ENCODE results near the gene HLF.

Gene HLF

DNA sequence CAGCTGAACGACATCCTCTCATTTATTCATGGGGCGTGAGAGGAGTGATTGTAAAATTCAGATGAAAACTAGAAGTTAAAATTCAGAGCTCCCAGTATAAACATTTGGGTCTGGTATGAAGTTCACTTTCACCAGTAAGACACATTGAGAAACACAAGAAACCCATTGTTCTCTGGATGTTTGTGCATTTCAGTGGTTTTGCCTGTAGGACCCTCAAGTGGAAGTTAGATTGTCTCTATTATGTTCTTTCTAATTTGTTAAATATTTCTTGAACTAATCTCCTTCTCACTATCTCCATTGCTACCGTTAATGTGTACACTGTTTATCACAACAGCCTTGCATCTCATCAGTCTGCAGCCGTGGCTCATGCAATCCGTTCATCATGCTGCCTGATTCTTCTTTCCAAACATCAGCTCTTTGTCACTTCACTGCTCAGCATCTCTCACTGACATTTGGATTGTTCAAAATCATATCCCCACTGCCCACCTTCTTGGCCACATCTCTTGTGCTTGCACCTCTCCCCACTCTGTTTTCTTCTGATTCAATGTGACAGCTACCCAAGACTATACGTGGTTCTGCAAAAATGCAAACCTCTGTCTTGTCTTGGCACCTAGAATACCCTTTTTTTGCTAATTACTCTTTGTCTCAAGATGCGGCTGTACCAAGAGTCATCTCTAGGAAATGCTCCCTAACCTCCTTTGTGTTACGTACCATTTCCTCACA, 49.5 kb downstream of the HLF start:
- H3K9me3 Mint-ChIP-seq, result no peaks in the 10 kb centered on the region
- ATAC-seq, result no peak
- H3K27ac Mint-ChIP-seq, result no peak overlapping the region
- no peak for DNase-seq
- peaks cover 11% of the 10 kb centered on the region for H3K4me1 Mint-ChIP-seq
- no peak overlapping the region for H3K4me3 Mint-ChIP-seq
- no peaks in the 10 kb centered on the region for H3K36me3 Mint-ChIP-seq (ENCODE audit: low read depth)
- H3K27me3 Mint-ChIP-seq, result peaks cover 2% of the 10 kb centered on the region

DNA sequence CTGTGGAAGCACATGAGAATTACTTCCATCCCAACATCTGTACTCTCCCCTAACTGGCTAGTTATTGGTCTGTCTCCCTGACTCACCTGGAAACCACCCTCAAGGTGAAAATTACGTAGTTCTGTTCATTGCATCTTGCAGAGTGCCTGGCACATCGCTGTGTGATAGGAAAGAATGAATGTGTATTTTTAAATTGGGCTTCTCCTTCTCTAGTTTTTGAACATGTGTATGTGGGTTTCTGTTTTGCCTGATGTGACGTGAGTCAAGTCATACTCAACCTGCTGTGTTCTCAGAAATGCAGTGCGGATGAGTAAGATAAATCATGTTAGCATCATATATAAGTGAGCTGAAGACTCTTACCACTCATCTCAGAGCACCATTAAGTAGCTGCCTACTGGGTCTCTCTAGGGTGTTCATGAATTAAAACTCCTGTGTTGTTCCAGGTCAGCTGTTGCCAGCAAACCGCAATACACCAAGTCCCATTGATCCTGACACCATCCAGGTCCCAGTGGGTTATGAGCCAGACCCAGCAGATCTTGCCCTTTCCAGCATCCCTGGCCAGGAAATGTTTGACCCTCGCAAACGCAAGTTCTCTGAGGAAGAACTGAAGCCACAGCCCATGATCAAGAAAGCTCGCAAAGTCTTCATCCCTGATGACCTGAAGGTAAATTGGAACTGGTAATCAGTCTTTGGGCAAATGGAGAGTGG, 50.2 kb downstream of the HLF start:
- H3K4me1 Mint-ChIP-seq, result peaks cover 11% of the 10 kb centered on the region
- H3K4me3 Mint-ChIP-seq, result no peak overlapping the region
- H3K27me3 Mint-ChIP-seq, result no peaks in the 10 kb centered on the region
- no peaks in the 10 kb centered on the region for H3K9me3 Mint-ChIP-seq
- peak overlapping the region; percentile 3 for H3K27ac Mint-ChIP-seq
- ATAC-seq, result peak; percentile 83
- DNase-seq, result no peak
- no peaks in the 10 kb centered on the region for H3K36me3 Mint-ChIP-seq (ENCODE audit: low read depth)

DNA sequence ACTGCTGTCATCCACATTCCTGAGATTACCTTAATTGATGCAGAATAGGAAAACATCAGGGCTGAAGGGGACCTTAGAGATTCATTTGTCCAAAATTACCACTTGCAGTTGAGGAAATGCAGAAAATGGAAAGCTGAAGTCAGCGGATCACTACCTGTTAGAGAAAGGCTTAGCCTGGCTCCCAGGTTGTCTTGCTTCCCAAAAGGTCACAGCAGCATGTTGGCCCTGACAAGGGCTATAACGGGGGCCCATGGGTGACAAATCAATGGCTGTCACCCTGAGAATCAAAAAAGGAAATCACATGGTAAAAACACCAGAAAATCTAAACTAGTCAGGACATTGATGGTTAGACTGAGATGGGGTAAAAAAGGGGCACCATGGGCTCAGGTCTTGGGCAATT, 51.7 kb downstream of the HLF start:
- ATAC-seq (no peak), DNase-seq (no peak)
- H3K4me3 Mint-ChIP-seq, result no peak overlapping the region
- H3K9me3 Mint-ChIP-seq, result no peaks in the 10 kb centered on the region
- no peaks in the 10 kb centered on the region for H3K27me3 Mint-ChIP-seq
- H3K4me1 Mint-ChIP-seq, result peaks cover 11% of the 10 kb centered on the region
- no peak overlapping the region for H3K27ac Mint-ChIP-seq
- no peaks in the 10 kb centered on the region for H3K36me3 Mint-ChIP-seq (ENCODE audit: low read depth)

GRCh38 chr17:55317284-55317683, 52.5 kb downstream of the HLF start:
- H3K4me1 Mint-ChIP-seq, result peaks cover 11% of the 10 kb centered on the region
- ATAC-seq (no peak), DNase-seq (no peak)
- H3K9me3 Mint-ChIP-seq, result no peaks in the 10 kb centered on the region
- no peaks in the 10 kb centered on the region for H3K27me3 Mint-ChIP-seq
- no peak overlapping the region for H3K27ac Mint-ChIP-seq
- no peaks in the 10 kb centered on the region for H3K36me3 Mint-ChIP-seq (ENCODE audit: low read depth)
- H3K4me3 Mint-ChIP-seq, result no peak overlapping the region

GRCh38 chr17:55318081-55318480, 53.3 kb downstream of the HLF start:
- ATAC-seq, result no peak
- no peak for DNase-seq
- no peak overlapping the region for H3K4me3 Mint-ChIP-seq
- peaks cover 11% of the 10 kb centered on the region for H3K4me1 Mint-ChIP-seq
- no peaks in the 10 kb centered on the region for H3K9me3 Mint-ChIP-seq
- no peaks in the 10 kb centered on the region for H3K36me3 Mint-ChIP-seq (ENCODE audit: low read depth)
- H3K27ac Mint-ChIP-seq, result no peak overlapping the region
- no peaks in the 10 kb centered on the region for H3K27me3 Mint-ChIP-seq

GRCh38 chr17:55318715-55319487, 54.1 kb downstream of the HLF start:
- H3K4me3 Mint-ChIP-seq, result no peak overlapping the region
- no peaks in the 10 kb centered on the region for H3K27me3 Mint-ChIP-seq
- H3K9me3 Mint-ChIP-seq, result no peaks in the 10 kb centered on the region
- DNase-seq, result no peak
- no peak for ATAC-seq
- peaks cover 11% of the 10 kb centered on the region for H3K4me1 Mint-ChIP-seq
- no peak overlapping the region for H3K27ac Mint-ChIP-seq
- no peaks in the 10 kb centered on the region for H3K36me3 Mint-ChIP-seq (ENCODE audit: low read depth)

DNA sequence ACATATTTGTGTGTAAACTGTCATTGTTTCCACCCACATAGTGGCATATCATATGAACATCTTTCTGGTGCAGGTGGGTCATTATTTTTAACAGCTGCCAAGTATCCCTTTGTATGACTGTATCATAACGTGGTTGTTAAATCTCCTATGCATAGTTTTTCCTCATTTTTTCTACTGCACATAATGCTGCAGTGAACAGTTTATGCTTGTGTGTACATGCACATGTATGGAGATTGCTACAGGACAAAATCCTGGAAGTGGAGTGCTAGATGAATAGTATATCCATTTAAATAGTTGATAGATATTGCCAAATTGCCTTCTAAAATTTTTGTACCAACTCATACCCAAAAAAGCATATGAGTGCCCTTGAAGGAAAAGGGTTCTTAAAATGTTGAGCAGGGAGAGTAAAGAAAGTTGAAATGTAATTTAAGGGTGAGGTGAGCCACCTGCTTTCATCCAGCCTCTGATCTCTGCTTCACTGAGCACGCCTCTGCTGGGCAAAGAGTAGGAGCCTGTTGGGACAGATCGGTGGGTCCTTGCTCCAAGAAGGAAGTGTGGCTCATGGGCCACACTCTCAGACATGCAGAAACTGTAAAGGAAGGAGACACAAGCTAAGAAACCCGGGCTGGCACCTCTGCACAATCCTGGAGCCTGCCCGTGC, 55.3 kb downstream of the HLF start:
- Mint-ChIP-seq H3K9me3 (no peaks in the 10 kb centered on the region), H3K27me3 (no peaks in the 10 kb centered on the region), H3K4me3 (no peak overlapping the region), H3K36me3 (ENCODE audit: low read depth) (no peaks in the 10 kb centered on the region), H3K4me1 (peaks cover 2% of the 10 kb centered on the region), H3K27ac (no peak overlapping the region)
- no peak for ATAC-seq
- no peak for DNase-seq

- DNase-seq (no peak), ATAC-seq (no peak)
- Mint-ChIP-seq H3K27ac (no peak overlapping the region), H3K36me3 (ENCODE audit: low read depth) (no peaks in the 10 kb centered on the region), H3K4me3 (no peak overlapping the region), H3K4me1 (no peaks in the 10 kb centered on the region), H3K9me3 (no peaks in the 10 kb centered on the region), H3K27me3 (no peaks in the 10 kb centered on the region)
Observed at GRCh38 chr17:55320594-55321426, 56.0 kb downstream of the HLF start.

DNA sequence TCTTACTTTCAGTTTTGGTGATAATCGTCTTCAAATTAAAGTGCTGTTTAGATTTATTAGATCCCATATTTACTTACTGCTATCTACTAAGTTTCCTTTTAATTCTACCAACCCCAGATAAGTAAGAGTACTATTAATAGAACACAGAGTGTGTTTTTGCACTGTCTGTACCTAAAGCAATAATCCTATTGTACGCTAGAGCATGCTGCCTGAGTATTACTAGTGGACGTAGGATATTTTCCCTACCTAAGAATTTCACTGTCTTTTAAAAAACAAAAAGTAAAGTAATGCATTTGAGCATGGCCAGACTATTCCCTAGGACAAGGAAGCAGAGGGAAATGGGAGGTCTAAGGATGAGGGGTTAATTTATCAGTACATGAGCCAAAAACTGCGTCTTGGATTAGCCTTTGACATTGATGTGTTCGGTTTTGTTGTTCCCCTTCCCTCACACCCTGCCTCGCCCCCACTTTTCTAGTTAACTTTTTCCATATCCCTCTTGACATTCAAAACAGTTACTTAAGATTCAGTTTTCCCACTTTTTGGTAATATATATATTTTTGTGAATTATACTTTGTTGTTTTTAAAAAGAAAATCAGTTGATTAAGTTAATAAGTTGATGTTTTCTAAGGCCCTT, 56.8 kb downstream of the HLF start:
- ATAC-seq (no peak), DNase-seq (no peak)
- H3K9me3 Mint-ChIP-seq, result no peaks in the 10 kb centered on the region
- no peaks in the 10 kb centered on the region for H3K36me3 Mint-ChIP-seq (ENCODE audit: low read depth)
- no peaks in the 10 kb centered on the region for H3K4me1 Mint-ChIP-seq
- H3K27ac Mint-ChIP-seq, result no peak overlapping the region
- no peaks in the 10 kb centered on the region for H3K27me3 Mint-ChIP-seq
- H3K4me3 Mint-ChIP-seq, result no peak overlapping the region

DNA sequence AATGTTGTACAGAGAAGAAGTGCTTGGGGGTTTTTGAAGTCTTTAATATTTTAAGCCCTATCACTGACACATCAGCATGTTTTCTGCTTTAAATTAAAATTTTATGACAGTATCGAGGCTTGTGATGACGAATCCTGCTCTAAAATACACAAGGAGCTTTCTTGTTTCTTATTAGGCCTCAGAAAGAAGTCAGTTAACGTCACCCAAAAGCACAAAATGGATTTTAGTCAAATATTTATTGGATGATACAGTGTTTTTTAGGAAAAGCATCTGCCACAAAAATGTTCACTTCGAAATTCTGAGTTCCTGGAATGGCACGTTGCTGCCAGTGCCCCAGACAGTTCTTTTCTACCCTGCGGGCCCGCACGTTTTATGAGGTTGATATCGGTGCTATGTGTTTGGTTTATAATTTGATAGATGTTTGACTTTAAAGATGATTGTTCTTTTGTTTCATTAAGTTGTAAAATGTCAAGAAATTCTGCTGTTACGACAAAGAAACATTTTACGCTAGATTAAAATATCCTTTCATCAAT, 57.8 kb downstream of the HLF start:
- H3K27me3 Mint-ChIP-seq, result no peaks in the 10 kb centered on the region
- H3K27ac Mint-ChIP-seq, result no peak overlapping the region
- DNase-seq, result no peak

DNA sequence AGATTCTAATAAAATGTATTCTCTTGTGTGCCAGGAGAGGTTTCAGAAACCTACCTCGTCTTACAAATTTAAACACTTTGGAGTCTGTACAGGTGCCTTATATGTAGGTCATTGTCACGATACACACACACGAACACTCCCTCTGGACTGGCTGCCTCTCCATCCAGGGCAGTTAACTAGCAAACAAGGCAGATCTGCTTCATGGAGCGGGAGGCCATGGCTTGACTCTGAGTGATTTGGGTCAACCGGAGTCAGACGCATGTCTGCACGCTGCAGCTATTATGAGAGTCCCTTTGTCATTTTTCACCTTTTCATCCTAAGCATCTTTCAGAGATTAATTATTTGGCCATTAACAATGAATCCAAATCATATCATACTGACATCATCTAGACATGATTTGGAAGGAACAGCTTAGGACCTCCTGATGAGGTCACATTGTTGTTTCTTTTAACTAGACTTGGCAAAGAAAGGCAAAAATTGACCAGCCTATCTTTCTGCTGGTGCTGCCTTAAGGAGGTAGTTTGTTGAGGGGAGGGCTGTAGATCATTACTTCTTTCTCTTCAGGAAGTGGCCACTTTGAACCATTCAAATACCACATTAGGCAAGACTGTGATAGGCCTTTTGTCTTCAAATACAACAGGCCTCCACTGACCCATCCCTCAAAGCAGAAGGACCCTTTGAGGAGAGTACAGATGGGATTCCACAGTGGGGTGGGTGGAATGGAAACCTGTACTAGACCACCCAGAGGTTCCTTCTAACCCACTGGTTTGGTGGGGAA, 58.9 kb downstream of the HLF start:
- no peak overlapping the region for H3K4me3 Mint-ChIP-seq
- DNase-seq (no peak), ATAC-seq (no peak)
- H3K27ac Mint-ChIP-seq, result no peak overlapping the region
- no peaks in the 10 kb centered on the region for H3K36me3 Mint-ChIP-seq (ENCODE audit: low read depth)
- no peaks in the 10 kb centered on the region for H3K27me3 Mint-ChIP-seq
- H3K4me1 Mint-ChIP-seq, result no peaks in the 10 kb centered on the region
- no peaks in the 10 kb centered on the region for H3K9me3 Mint-ChIP-seq

More for the DNA sequence above, 57.8 kb downstream of the HLF start:
- H3K9me3 Mint-ChIP-seq, result no peaks in the 10 kb centered on the region
- H3K4me1 Mint-ChIP-seq, result no peaks in the 10 kb centered on the region
- H3K36me3 Mint-ChIP-seq (ENCODE audit: low read depth), result no peaks in the 10 kb centered on the region
- H3K4me3 Mint-ChIP-seq, result no peak overlapping the region
- ATAC-seq, result no peak

DNA sequence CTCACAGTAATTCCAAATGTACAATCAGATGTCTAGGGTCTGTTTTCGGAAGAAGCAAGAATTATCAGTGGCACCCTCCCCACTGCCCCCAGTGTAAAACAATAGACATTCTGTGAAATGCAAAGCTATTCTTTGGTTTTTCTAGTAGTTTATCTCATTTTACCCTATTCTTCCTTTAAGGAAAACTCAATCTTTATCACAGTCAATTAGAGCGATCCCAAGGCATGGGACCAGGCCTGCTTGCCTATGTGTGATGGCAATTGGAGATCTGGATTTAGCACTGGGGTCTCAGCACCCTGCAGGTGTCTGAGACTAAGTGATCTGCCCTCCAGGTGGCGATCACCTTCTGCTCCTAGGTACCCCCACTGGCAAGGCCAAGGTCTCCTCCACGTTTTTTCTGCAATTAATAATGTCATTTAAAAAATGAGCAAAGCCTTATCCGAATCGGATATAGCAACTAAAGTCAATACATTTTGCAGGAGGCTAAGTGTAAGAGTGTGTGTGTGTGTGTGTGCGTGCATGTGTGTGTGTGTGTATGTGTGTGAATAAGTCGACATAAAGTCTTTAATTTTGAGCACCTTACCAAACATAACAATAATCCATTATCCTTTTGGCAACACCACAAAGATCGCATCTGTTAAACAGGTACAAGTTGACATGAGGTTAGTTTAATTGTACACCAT, 59.7 kb downstream of the HLF start:
- Mint-ChIP-seq H3K27ac (no peak overlapping the region), H3K4me1 (no peaks in the 10 kb centered on the region), H3K4me3 (no peak overlapping the region), H3K36me3 (ENCODE audit: low read depth) (peaks cover 2% of the 10 kb centered on the region), H3K27me3 (no peaks in the 10 kb centered on the region), H3K9me3 (no peaks in the 10 kb centered on the region)
- ATAC-seq (no peak), DNase-seq (no peak)

All from activated naive CD8-positive, alpha-beta T cell treated with anti-CD3 and anti-CD28 coated beads, Interleukin-2, amount 50 U/mL, for 24 hours (primary cell).